B cell (primary cell): Measurements from ENCODE around the gene SLC15A3. TPM values are rescaled to one million over a fixed set of nuclear protein-coding genes. Genes with fewer than 3 reads are reported as not detected.

Source experiments
- ATAC-seq: fragments of 200-7000 bp; cut with Tn5 transposase; one replicate; pipeline ENCODE4 v1.10.0; 2021; ENCODE audit warnings: low read depth, mild to moderate bottlenecking, moderate number of reproducible peaks, moderate library complexity
- CTCF ChIA-PET: fragments of 350-600 bp; sonication (Branson Sonifier 250); formaldehyde crosslinking; loops from one replicate; lab custom pipeline; 2021; ENCODE audit warnings: antibody characterized with exemption, inconsistent platforms; lab: Charles Lee
- POLR2A ChIA-PET: fragments of 350-600 bp; sonication (Branson Sonifier 250); formaldehyde crosslinking; loops from one replicate; lab custom pipeline; 2021; ENCODE audit warnings: antibody characterized with exemption; lab: Charles Lee
- DNase-seq: peaks from one replicate; pipeline ENCODE4 v3.0.0; 2013
- H2AFZ ChIP-seq: 2 replicates; pipeline ENCODE4 v1.6.1; 2012; ENCODE audit warnings: mild to moderate bottlenecking, low read depth, low read length; ENCODE audit not compliant: insufficient read depth, poor library complexity, severe bottlenecking
- H3K27ac ChIP-seq, 2 donors: 1 replicate in 1 of 2; 2 replicates in 1 of 2; pipeline ENCODE4 v1.5.1; 2012 to 2013; ENCODE audit warnings: low read length in 2 of 2, mild to moderate bottlenecking in 2 of 2, moderate library complexity in 1 of 2
- H3K27me3 ChIP-seq, 4 experiments: fragments of 200-600 bp in 1 of 4; sonication (generic) in 1 of 4; replicated peaks in 1 of 4; 1 replicate in 2 of 4; 2 replicates in 2 of 4; pipeline versions ENCODE4 v1.6.1 to v1.7.0; 2013 to 2016; ENCODE audit warnings: low read length in 3 of 4, mild to moderate bottlenecking in 2 of 4, mixed read lengths in 1 of 4, moderate library complexity in 1 of 4; ENCODE audit not compliant: insufficient read depth in 4 of 4, control insufficient read depth in 3 of 4; ENCODE audit errors: control extremely low read depth in 1 of 4
- H3K36me3 ChIP-seq, 2 experiments: replicated peaks in 1 of 2; 1 replicate in 1 of 2; 2 replicates in 1 of 2; pipeline versions ENCODE4 v1.6.1 to v1.7.1; 2013; ENCODE audit warnings: low read length in 1 of 2; ENCODE audit not compliant: insufficient read depth in 2 of 2, control insufficient read depth in 1 of 2; ENCODE audit errors: control extremely low read depth in 1 of 2, extremely low read depth in 1 of 2
- H3K4me1 ChIP-seq, 2 donors: fragments of 200-600 bp in 1 of 2; sonication (generic) in 1 of 2; 1 replicate in 1 of 2; 2 replicates in 1 of 2; pipeline versions ENCODE4 v1.5.1 to v1.6.1; 2013 to 2017; ENCODE audit warnings: low read length in 2 of 2; ENCODE audit not compliant: control insufficient read depth in 2 of 2, insufficient read depth in 2 of 2
- H3K4me2 ChIP-seq: replicated peaks from 2 replicates; pipeline ENCODE3; 2012; ENCODE audit warnings: mild to moderate bottlenecking, low read depth, low read length; ENCODE audit not compliant: poor library complexity, severe bottlenecking
- H3K4me3 ChIP-seq, 5 experiments: fragments of 200-600 bp in 1 of 5; sonication (generic) in 1 of 5; 1 replicate in 3 of 5; 2 replicates in 2 of 5; pipeline versions ENCODE4 v1.5.1 to v1.7.0; 2011 to 2016; ENCODE audit warnings: low read length in 4 of 5, mild to moderate bottlenecking in 4 of 5, low read depth in 2 of 5, control low read depth in 1 of 5, moderate library complexity in 1 of 5; ENCODE audit not compliant: insufficient read depth in 1 of 5; ENCODE audit errors: control extremely low read depth in 1 of 5, extremely low read depth in 1 of 5
- H3K79me2 ChIP-seq: fragments of 200-600 bp; sonication (generic); one replicate; pipeline ENCODE4 v1.6.0; 2016; ENCODE audit warnings: low read length; ENCODE audit not compliant: control insufficient read depth, insufficient read depth
- H3K9ac ChIP-seq: fragments of 200-600 bp; sonication (generic); 2 replicates; pipeline ENCODE4 v1.6.1; 2017; ENCODE audit warnings: mild to moderate bottlenecking, low read length, moderate library complexity
- H3K9me3 ChIP-seq, 3 donors: one replicate each; pipeline versions ENCODE4 v1.6.1 to v1.7.1; 2013; ENCODE audit warnings: low read length in 2 of 3; ENCODE audit not compliant: control insufficient read depth in 2 of 3, insufficient read depth in 1 of 3; ENCODE audit errors: control extremely low read depth in 1 of 3
- H4K20me1 ChIP-seq: 2 replicates; pipeline ENCODE4 v1.6.0; 2012; ENCODE audit warnings: mild to moderate bottlenecking, low read length; ENCODE audit not compliant: insufficient read depth, control insufficient read depth, poor library complexity, severe bottlenecking
- H3K27ac Mint-ChIP-seq: one replicate; pipeline ENCODE4 v1.8.0; 2021; ENCODE audit warnings: mixed read lengths
- H3K27me3 Mint-ChIP-seq: one replicate; pipeline ENCODE4 v1.8.0; 2021; ENCODE audit warnings: mixed read lengths
- H3K4me1 Mint-ChIP-seq: one replicate; pipeline ENCODE4 v1.8.0; 2021; ENCODE audit warnings: mixed read lengths
- H3K4me3 Mint-ChIP-seq: one replicate; pipeline ENCODE4 v1.8.0; 2021; ENCODE audit warnings: mixed read lengths
- H3K9me3 Mint-ChIP-seq: one replicate; pipeline ENCODE4 v1.8.0; 2022; ENCODE audit warnings: mixed read lengths; ENCODE audit not compliant: insufficient read depth
- CTCF ChIP-seq: fragments of 200-600 bp; IDR thresholded peaks from one replicate; pipeline ENCODE4 v1.8.0; 2022; ENCODE audit warnings: antibody characterized with exemption, mild to moderate bottlenecking
- EZH2 ChIP-seq: IDR thresholded peaks from 2 replicates; pipeline ENCODE4 v1.6.1; 2012; ENCODE audit warnings: borderline replicate concordance, low read depth, mild to moderate bottlenecking, moderate library complexity, low read length; ENCODE audit not compliant: insufficient read depth, poor library complexity, severe bottlenecking
- WGBS: methylation state at CpG from one replicate; pipeline ENCODE4 v1.1.5; 2013; ENCODE audit warnings: missing lambda C conversion rate; ENCODE audit not compliant: insufficient coverage; 5-methylcytosine and 5-hydroxymethylcytosine counted together
- intact Hi-C: fragments of 100-400 bp; cut with micrococcal nuclease; formaldehyde crosslinking; loops from one replicate; pipeline ENCODE4 v1.10.0; 2022
- polyA plus RNA-seq: library from polyadenylated mRNA; depleted of rRNA; stranded (reverse); fragments of >200 nt; gene quantifications from 2 replicates; pipeline ENCODE4 v1.2.3, GENCODE V29; 2012
- total RNA-seq, 2 donors: library from RNA; stranded (reverse); fragments of 120-200 nt in 1 of 2; gene quantifications; 1 replicate in 1 of 2; 2 replicates in 1 of 2; pipeline versions ENCODE4 v1.2.3 to v1.2.4, GENCODE V29; 2013 to 2022

The SLC15A3 gene
- total and polyA plus RNA-seq, 2 donors (not counting 1 experiment from before 2014, with no cell fraction given), result 61.5 to 91.4 TPM

DNA sequence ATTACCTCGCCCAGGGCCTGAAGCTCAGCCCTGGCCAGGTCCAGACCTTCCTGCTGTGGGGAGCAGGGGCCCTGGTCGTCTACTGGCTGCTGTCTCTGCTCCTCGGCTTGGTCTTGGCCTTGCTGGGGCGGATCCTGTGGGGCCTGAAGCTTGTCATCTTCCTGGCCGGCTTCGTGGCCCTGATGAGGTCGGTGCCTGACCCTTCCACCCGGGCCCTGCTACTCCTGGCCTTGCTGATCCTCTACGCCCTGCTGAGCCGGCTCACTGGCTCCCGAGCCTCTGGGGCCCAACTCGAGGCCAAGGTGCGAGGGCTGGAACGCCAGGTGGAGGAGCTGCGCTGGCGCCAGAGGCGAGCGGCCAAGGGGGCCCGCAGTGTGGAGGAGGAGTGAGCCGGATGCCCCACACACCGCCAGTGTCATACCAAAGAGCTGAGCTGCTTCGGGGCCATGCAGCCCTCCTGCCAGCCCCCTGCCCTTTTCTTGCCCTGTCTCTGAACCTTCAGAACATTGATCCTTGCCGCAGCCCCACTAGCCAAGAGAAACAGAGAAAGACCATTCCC is 30.1 kb downstream of the SLC15A3 start:
- WGBS, result 96% methylated on average over 23 of the region's 23 CpGs
- Mint-ChIP-seq H3K9me3 (no peaks in the 10 kb centered on the region), H3K27me3 (peaks cover 7% of the 10 kb centered on the region), H3K27ac (no peak overlapping the region), H3K4me3 (no peak overlapping the region), H3K4me1 (peaks cover 57% of the 10 kb centered on the region)
- TF ChIP-seq EZH2, result no peak
- no peak for TF ChIP-seq CTCF
- Histone ChIP-seq H3K4me1 (peaks cover 49 to 60% of the 10 kb centered on the region in 2 donors), H3K4me2 (no peak overlapping the region), H3K36me3 (peaks cover 0 to 38% of the 10 kb centered on the region in 2 experiments), H2AFZ (no peak overlapping the region), H3K79me2 (peaks cover 43% of the 10 kb centered on the region), H3K9me3 (peaks cover 0 to 4% (median 0%) of the 10 kb centered on the region in 3 donors), H3K27ac (no peak overlapping the region), H3K27me3 (peaks cover 0 to 30% (median 7%) of the 10 kb centered on the region in 4 experiments), H3K9ac (no peak overlapping the region), H4K20me1 (peaks cover 73% of the 10 kb centered on the region), H3K4me3 (no peak overlapping the region)
- ATAC-seq (no peak), DNase-seq (no peak)
- ChIA-PET CTCF (interaction anchor here (1.8 to 11.8 kb wide), 2 partner anchors 19 to 23 kb away, joined by 4 to 129 read pairs; partner anchors contain the start of gene PRPF19), POLR2A (interaction anchor here (0.6 to 1.1 kb wide), 2 partner anchors 10 to 159 kb away, joined by 3 to 11 read pairs; no protein-coding TSS in a partner anchor)
- intact Hi-C loops, result no loop called here

- Histone ChIP-seq H3K9ac (no peak overlapping the region), H3K4me2 (no peak overlapping the region), H3K9me3 (peaks cover 0 to 4% (median 0%) of the 10 kb centered on the region in 3 donors), H3K27me3 (peaks cover 0 to 30% (median 7%) of the 10 kb centered on the region in 4 experiments), H3K4me1 (peaks cover 55 to 66% of the 10 kb centered on the region in 2 donors), H2AFZ (no peak overlapping the region), H3K27ac (no peak overlapping the region), H3K4me3 (no peak overlapping the region), H3K36me3 (peaks cover 0 to 43% of the 10 kb centered on the region in 2 experiments), H3K79me2 (peaks cover 49% of the 10 kb centered on the region), H4K20me1 (peaks cover 78% of the 10 kb centered on the region)
- H3K4me1 Mint-ChIP-seq, result peaks cover 63% of the 10 kb centered on the region
- ATAC-seq (no peak), DNase-seq (no peak)
- H3K27ac Mint-ChIP-seq, result no peak overlapping the region
- POLR2A ChIA-PET, result interaction anchor here (1.1 to 8.3 kb wide), 2 partner anchors 11 kb away, joined by 3 to 96 read pairs; no protein-coding TSS in a partner anchor
- H3K9me3 Mint-ChIP-seq, result no peaks in the 10 kb centered on the region
- H3K4me3 Mint-ChIP-seq, result no peak overlapping the region
- no peak for TF ChIP-seq CTCF
- intact Hi-C loops, result no loop called here
- 98% methylated on average over 5 of the region's 11 CpGs for WGBS
- peaks cover 7% of the 10 kb centered on the region for H3K27me3 Mint-ChIP-seq
- CTCF ChIA-PET, result interaction anchor here (0.6 to 11.8 kb wide), 3 partner anchors 19 to 143 kb away, joined by 4 to 129 read pairs (median 4); partner anchors contain the start of gene PRPF19
These were observed 30.7 kb downstream of the SLC15A3 start for GRCh38 chr11:60921259-60921658.
